ENCODE results near the gene BUB3.

DNA sequence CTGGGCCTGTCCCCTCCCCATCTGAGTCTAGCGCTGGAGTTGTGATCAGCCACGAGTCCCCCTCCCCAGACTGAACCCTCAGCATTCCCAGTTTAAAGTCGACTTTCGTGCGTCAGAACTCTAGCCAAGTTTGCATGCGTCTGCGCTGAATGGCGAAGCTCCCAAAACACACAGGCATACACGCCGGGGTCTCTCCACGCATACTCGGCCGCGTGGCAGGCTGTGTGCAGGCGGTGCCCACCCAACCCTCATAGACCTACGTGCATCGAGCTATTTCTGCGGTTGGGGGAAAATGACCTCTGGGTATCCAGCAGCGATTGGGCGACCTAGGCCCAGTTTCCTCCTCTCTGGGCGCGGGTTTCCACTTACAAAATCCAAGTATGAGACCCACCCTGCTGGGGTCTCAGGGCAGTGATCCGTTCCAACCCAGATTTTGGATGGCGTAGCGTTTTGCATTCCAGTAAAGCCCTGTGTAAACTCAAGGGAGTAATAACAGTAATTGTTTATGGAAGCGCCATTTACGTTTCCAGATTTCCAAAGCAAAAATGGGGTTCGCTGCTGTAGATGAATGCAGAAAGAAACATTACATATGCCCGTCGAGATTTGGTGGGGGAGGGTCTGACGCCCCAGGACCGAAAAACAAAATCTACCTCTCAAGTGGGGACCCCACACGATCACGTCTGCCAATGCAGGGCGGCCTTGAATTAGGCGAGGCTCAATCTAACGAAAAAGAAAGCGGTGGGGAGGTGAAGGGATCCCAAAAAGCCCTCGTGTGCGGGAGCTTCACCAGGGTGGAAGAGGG lies 20.5 kb upstream of the BUB3 start:
- TF ChIP-seq POLR2A (IDR thresholded peaks at IDR 0.05), result no peak
- TF ChIP-seq, protein P1, sequence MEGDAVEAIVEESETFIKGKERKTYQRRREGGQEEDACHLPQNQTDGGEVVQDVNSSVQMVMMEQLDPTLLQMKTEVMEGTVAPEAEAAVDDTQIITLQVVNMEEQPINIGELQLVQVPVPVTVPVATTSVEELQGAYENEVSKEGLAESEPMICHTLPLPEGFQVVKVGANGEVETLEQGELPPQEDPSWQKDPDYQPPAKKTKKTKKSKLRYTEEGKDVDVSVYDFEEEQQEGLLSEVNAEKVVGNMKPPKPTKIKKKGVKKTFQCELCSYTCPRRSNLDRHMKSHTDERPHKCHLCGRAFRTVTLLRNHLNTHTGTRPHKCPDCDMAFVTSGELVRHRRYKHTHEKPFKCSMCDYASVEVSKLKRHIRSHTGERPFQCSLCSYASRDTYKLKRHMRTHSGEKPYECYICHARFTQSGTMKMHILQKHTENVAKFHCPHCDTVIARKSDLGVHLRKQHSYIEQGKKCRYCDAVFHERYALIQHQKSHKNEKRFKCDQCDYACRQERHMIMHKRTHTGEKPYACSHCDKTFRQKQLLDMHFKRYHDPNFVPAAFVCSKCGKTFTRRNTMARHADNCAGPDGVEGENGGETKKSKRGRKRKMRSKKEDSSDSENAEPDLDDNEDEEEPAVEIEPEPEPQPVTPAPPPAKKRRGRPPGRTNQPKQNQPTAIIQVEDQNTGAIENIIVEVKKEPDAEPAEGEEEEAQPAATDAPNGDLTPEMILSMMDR (IDR thresholded peaks at IDR 0.05), result no peak

Measured in uterus (tissue), 2 donors.